Gastrocnemius medialis (tissue), 4 donors: ENCODE measurements around the gene PTGIS.

ENCODE experiments used
- POLR2A ChIP-seq, 2 donors: fragments of 450-650 bp; IDR thresholded peaks; one replicate each; pipeline ENCODE4 v1.6.1; 2017; ENCODE audit warnings: antibody characterized with exemption in 2 of 2, mild to moderate bottlenecking in 2 of 2, moderate library complexity in 2 of 2
- TF ChIP-seq, protein P1 (sequence below), 5 experiments: fragments of 450-650 bp in 3 of 5; fragments of 200-600 bp in 2 of 5; sonication (generic) in 2 of 5; IDR thresholded peaks in 4 of 5; conservative IDR thresholded peaks in 1 of 5; 1 replicate in 4 of 5; 2 replicates in 1 of 5; pipeline ENCODE4 v1.5.1; 2016 to 2019; ENCODE audit warnings: antibody characterized with exemption in 5 of 5, mild to moderate bottlenecking in 3 of 5, moderate library complexity in 3 of 5

DNA sequence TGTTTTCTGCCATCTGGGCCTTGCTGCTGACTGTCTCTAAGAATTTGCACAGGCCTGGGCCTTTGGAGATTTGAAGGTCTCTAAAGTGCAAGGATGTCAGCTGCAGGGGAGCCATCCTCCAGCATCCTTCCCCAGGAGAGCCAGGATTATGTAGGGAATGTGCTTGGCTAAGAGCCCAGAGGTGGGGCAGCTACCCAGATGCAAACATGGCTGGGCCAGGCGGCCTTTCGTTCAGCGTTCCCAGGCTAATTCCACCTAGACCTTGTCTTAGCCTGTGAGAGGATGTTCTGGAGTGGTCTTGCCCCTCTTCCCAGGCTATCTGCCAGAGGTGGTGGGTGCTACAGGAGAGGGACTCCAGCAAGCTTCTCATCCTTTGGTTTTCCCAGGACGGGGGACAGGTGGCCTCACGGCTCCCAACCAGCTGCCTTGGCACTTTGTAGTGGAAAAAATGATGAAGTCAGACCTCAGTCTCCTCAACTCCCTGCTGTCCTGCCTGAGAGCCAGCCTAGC is 7.7 kb upstream of the PTGIS start:
- TF ChIP-seq, protein P1, sequence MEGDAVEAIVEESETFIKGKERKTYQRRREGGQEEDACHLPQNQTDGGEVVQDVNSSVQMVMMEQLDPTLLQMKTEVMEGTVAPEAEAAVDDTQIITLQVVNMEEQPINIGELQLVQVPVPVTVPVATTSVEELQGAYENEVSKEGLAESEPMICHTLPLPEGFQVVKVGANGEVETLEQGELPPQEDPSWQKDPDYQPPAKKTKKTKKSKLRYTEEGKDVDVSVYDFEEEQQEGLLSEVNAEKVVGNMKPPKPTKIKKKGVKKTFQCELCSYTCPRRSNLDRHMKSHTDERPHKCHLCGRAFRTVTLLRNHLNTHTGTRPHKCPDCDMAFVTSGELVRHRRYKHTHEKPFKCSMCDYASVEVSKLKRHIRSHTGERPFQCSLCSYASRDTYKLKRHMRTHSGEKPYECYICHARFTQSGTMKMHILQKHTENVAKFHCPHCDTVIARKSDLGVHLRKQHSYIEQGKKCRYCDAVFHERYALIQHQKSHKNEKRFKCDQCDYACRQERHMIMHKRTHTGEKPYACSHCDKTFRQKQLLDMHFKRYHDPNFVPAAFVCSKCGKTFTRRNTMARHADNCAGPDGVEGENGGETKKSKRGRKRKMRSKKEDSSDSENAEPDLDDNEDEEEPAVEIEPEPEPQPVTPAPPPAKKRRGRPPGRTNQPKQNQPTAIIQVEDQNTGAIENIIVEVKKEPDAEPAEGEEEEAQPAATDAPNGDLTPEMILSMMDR (IDR thresholded peaks at IDR 0.05 in 4 of 5, conservative IDR thresholded peaks at IDR 0.05 in 1 of 5), result no peak
- TF ChIP-seq POLR2A (IDR thresholded peaks at IDR 0.05), result no peak
